Stomach (tissue), 4 donors: Measurements from ENCODE around the gene CENPA.

ENCODE experiments used
- POLR2A ChIP-seq, 4 donors: fragments of 450-650 bp; IDR thresholded peaks; one replicate each; pipeline ENCODE4 v1.6.1; 2016; ENCODE audit warnings: antibody characterized with exemption in 4 of 4, control low read depth in 2 of 4, mild to moderate bottlenecking in 1 of 4, moderate library complexity in 1 of 4
- POLR2AphosphoS5 ChIP-seq, 3 donors: sonication (generic); formaldehyde crosslinking; IDR thresholded peaks; one replicate each; pipeline ENCODE4 v1.6.1; 2016; ENCODE audit warnings: antibody characterized with exemption in 3 of 3

DNA sequence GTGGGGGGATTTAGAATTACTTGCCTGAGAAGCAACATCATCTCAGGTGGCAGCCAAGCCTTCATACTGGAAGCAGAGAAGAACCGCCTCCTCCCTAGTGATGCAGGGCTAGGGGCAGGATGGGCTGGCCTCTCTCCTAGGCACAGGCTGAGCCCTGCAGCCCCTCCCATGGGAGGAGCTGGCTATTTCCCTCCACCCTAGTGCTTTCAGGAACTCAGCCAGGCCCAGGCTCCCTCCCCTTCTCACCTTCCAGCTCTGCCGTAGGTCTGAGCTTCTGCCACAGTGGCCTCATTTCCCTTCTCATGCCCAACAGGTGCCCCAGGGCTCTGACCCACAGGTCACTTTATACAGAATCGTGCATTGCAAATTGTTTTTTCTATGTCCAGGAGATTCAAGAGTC lies 31.0 kb downstream of the CENPA start:
- no peak for TF ChIP-seq POLR2A (IDR thresholded peaks at IDR 0.05)
- TF ChIP-seq POLR2AphosphoS5 (IDR thresholded peaks at IDR 0.05), result no peak
